HG03354 (cell line): ENCODE measurements around the gene TOR3A.

Source experiments
- ATAC-seq: cut with Tn5 transposase; IDR thresholded peaks from one replicate; pipeline ENCODE4 v1.9.1; 2021; ENCODE audit warnings: mild to moderate bottlenecking; ENCODE audit not compliant: unreplicated experiment, poor library complexity, severe bottlenecking

Gene TOR3A

GRCh38 chr1:179141592-179142251 is 59.9 kb downstream of the TOR3A start:
- ATAC-seq: no peak

- ATAC-seq: no peak
These were observed 61.0 kb downstream of the TOR3A start for GRCh38 chr1:179142889-179143299.

DNA sequence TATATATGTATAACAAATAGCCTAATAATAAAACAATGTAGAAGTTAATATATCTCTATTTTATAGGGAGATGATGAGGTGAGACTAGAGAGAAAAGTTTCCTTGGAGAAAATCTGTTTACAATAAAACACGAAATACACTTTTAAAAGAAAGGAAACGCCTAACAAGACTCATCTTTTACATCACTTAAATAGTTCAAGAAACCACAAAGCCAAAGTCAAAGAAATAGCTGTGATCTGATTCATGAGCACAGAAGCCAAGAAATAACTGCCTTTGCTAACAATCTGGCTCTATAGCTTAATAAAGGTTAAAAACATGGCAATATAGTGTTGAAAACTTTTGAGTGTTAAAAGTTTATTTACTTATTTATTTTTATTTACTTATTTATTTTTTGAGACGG is 61.5 kb downstream of the TOR3A start:
- ATAC-seq: no peak

DNA sequence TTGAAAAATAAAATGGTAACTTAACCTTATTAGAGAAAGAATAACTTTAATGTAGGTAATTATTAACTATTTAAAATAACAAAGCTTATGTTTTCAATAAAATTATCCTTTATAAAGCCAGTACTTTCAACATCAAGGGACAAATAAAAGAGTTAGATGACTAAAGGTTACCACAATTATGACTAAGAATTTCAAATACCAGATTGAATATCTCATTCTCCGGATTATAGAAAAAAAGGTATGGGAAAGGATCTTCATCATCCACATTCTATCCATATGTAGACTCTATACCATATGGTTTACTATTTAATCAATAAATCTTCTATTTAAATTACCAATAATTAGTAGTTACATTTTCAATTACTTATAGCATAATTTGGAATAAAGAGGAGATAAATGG is 62.8 kb downstream of the TOR3A start:
- no peak for ATAC-seq

GRCh38 chr1:179145521-179145920 is 63.7 kb downstream of the TOR3A start:
- no peak for ATAC-seq
